Measurements from ENCODE around the gene CTU1. TPM values are rescaled to one million over a fixed set of nuclear protein-coding genes. Genes with fewer than 3 reads are reported as not detected.

The CTU1 gene
- total RNA-seq, 2 donors from 2014 or later: 4.9 to 12.5 TPM

DNA sequence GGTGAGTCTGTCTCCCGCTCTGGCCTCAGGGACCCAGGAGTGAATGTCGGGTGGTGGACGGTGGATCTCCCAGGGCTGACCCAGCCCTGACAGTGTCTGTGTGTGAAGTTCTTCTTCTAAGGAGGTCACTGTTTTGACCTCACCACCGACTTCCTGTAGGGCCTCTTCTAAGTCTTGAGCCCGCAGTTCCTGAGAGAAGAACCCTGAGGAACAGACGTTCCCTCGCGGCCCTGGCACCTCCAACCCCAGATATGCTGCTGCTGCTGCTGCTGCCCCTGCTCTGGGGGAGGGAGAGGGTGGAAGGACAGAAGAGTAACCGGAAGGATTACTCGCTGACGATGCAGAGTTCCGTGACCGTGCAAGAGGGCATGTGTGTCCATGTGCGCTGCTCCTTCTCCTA, 33.9 kb upstream of the CTU1 start, which contains the start of gene SIGLEC7:
TSS of gene SIGLEC7 (plus strand) at position 183 of the 400 bp plus-strand sequence. CDS start at position 252, 69 bp downstream.
- Histone ChIP-seq H3K4me1 (ENCODE audit: control insufficient read depth in 1 of 2, low read depth in 2 of 2) (peaks cover 0 to 3% of the 10 kb centered on the region in 2 donors), H3K9me3 (no peaks in the 10 kb centered on the region), H3K27me3 (replicated peaks; ENCODE audit: insufficient read depth) (no peaks in the 10 kb centered on the region), H3K36me3 (no peaks in the 10 kb centered on the region), H3K27ac (no peak within 1 kb of the TSS), H3K4me3 (no peak within 1 kb of the TSS)
- DNase-seq (ENCODE audit: low spot score) (no peak), ATAC-seq (ENCODE audit: insufficient number of reproducible peaks, low FRiP score, low read depth) (no peak)
- no peak for TF ChIP-seq CTCF (IDR thresholded peaks at IDR 0.05)

DNA sequence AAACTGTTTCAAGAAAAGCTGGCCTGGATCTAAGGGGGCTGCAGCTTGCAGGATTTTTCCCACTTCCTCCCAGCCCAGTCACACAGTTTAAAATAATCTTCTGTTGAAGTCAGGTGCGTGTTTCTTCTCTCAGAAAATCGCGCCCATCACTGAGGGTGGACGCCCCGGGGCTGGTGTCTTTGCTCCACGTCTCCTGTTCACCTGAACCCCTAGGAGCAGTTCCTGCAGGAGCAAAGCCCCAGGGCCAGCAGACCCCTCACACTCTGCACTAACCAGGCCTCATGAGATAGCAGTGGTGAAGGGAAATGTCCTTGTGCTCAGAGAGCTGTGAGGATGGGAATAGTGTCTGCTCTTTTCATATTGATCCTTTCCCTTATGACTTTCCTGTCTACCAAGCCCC, 33.0 kb upstream of the CTU1 start:
- ATAC-seq (ENCODE audit: insufficient number of reproducible peaks, low FRiP score, low read depth) (no peak), DNase-seq (ENCODE audit: low spot score) (no peak)
- Histone ChIP-seq H3K27ac (no peak overlapping the region), H3K27me3 (replicated peaks; ENCODE audit: insufficient read depth) (no peaks in the 10 kb centered on the region), H3K36me3 (no peaks in the 10 kb centered on the region), H3K4me1 (ENCODE audit: control insufficient read depth in 1 of 2, low read depth in 2 of 2) (peaks cover 0 to 3% of the 10 kb centered on the region in 2 donors), H3K9me3 (no peaks in the 10 kb centered on the region), H3K4me3 (no peak overlapping the region)
- no peak for TF ChIP-seq CTCF (IDR thresholded peaks at IDR 0.05)

GRCh38 chr19:51140441-51140840, 32.2 kb upstream of the CTU1 start:
- no peak for TF ChIP-seq CTCF (IDR thresholded peaks at IDR 0.05)
- Histone ChIP-seq H3K27ac (peak overlapping the region in 1 of 2 donors; percentile 2), H3K4me1 (ENCODE audit: control insufficient read depth in 1 of 2, low read depth in 2 of 2) (peaks cover 0 to 3% of the 10 kb centered on the region in 2 donors), H3K9me3 (no peaks in the 10 kb centered on the region), H3K4me3 (no peak overlapping the region), H3K36me3 (no peaks in the 10 kb centered on the region), H3K27me3 (replicated peaks; ENCODE audit: insufficient read depth) (no peaks in the 10 kb centered on the region)
- DNase-seq (ENCODE audit: low spot score) (no peak), ATAC-seq (ENCODE audit: insufficient number of reproducible peaks, low FRiP score, low read depth) (no peak)

DNA sequence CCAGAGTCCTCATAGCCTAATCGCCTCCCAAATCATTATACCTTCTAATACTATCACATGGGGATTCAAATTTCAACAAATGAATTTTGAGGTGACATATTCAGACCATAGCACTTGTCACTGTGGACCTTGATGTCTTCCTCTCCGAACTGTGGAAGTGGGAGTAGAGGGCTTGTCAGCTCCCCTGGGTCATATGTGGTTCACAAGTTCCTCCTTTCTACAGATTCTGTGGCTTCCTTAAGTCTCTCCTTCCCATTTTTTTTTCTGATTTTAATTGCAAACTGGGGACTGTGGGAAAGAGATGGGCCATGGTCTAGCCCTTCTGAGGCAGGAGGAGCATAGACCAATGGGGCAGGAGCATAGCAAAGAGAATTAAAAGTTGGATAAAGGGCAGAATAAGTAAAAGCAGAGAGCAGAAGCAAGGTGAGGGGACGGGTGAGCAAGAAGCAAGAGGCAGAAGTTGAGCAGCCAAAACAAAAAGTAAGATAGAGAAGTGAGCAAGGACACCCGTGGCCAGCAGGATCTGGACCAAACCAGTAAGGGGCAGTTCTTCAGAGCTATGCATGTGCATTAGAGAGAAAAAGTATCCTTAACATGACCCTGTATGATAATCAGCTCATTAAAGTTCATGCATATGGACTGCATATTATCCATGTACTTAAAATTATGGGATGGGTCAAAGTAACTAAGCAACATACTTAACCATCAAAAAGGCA, 31.2 kb upstream of the CTU1 start:
- no peak for DNase-seq (ENCODE audit: low spot score)
- Histone ChIP-seq H3K9me3 (no peaks in the 10 kb centered on the region), H3K27ac (peak overlapping the region in 1 of 2 donors; percentile 55), H3K36me3 (no peaks in the 10 kb centered on the region), H3K4me1 (ENCODE audit: control insufficient read depth in 1 of 2, low read depth in 2 of 2) (peaks cover 0 to 3% of the 10 kb centered on the region in 2 donors), H3K27me3 (replicated peaks; ENCODE audit: insufficient read depth) (no peaks in the 10 kb centered on the region), H3K4me3 (no peak overlapping the region)
- no peak for TF ChIP-seq CTCF (IDR thresholded peaks at IDR 0.05)
- ATAC-seq (ENCODE audit: insufficient number of reproducible peaks, low FRiP score, low read depth): no peak

DNA sequence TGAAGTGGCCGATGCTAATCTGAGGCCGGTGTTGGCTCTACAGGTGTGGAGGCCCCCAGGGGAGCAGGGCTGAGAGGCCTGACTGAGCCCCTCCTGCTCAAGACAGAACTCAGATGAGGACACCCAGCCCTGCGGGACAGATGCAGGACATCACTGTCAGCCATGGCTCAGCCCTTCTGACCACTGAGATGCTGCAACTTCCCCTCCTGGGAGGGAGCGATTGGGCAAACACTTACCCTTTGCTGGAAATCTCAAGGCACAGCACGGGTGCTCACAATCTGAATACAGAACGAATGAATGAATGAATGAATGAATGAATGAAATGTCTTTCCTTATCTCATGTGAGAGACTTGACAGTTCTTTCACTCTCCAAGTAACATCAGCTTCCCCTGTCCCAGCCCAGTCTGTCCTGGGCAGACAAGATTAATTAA, 30.4 kb upstream of the CTU1 start:
- no peak for DNase-seq (ENCODE audit: low spot score)

More for the DNA sequence above, 30.4 kb upstream of the CTU1 start:
- no peak for TF ChIP-seq CTCF (IDR thresholded peaks at IDR 0.05)
- H3K4me1 ChIP-seq (ENCODE audit: control insufficient read depth in 1 of 2, low read depth in 2 of 2): peaks cover 0 to 3% of the 10 kb centered on the region in 2 donors
- H3K4me3 ChIP-seq: no peak overlapping the region
- H3K36me3 ChIP-seq: no peaks in the 10 kb centered on the region
- H3K9me3 ChIP-seq: no peaks in the 10 kb centered on the region
- no peak for ATAC-seq (ENCODE audit: insufficient number of reproducible peaks, low FRiP score, low read depth)
- H3K27me3 ChIP-seq (replicated peaks; ENCODE audit: insufficient read depth): no peaks in the 10 kb centered on the region
- H3K27ac ChIP-seq: peak overlapping the region in 1 of 2 donors; percentile 55
